HG03469 (cell line): ENCODE data around the gene UFL1.
"Not testable (repeated sequence)": the region's sequence is repeated elsewhere in the genome, so short reads cannot be mapped to it uniquely, and the experiment has no call there.

Experiments
- ATAC-seq: cut with Tn5 transposase; IDR thresholded peaks from one replicate; pipeline ENCODE4 v1.9.1; 2021; ENCODE audit warnings: mild to moderate bottlenecking, moderate library complexity, moderate number of reproducible peaks; ENCODE audit not compliant: unreplicated experiment

The UFL1 gene

GRCh38 chr6:96521644-96522464, at the start of gene UFL1:
Gene UFL1, plus strand, starts transcription at chr6:96521806. Its CDS starts 68 bp downstream, at chr6:96521874.
- ATAC-seq = peak; percentile 95

DNA sequence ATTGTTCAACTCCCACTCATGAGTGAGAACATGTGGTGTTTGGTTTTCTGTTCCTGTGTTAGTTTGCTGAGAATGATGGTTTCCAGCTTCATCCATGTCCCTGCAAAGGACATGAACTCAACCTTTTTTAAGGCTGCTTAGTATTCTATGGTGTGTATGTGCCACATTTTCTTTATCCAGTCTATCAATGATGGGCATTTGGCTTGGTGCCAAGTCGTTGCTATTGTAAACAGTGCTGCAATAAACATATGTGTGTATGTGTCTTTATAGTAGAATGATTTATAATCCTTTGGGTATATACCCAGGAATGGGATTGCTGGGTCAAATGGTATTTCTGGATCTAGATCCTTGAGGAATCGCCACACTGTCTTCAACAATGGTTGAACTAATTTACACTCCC, 49.3 kb upstream of the UFL1 start:
- not testable (repeated sequence) for ATAC-seq

GRCh38 chr6:96478695-96479094, 42.9 kb upstream of the UFL1 start:
- ATAC-seq = no peak

DNA sequence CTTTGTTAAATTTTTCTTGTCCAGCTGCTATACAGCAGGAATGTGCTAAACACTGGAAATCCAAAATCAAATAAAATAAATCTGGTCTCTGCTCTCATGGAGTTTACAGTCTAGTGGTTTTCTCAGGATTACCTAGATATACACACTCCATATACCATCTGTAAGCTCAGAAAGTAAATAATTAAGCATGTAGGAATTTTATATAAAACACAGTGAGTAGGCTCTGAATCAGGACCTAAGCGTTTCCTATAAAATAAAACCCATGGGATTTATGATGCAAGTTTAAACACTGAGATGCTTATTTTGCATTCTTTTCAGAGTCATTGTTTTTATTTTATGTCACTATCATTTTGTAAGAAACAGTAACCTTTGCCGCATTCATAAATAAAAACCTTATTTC, 29.7 kb upstream of the UFL1 start:
- ATAC-seq = no peak

- ATAC-seq = no peak
These were observed 21.8 kb upstream of the UFL1 start for GRCh38 chr6:96499781-96500180.

DNA sequence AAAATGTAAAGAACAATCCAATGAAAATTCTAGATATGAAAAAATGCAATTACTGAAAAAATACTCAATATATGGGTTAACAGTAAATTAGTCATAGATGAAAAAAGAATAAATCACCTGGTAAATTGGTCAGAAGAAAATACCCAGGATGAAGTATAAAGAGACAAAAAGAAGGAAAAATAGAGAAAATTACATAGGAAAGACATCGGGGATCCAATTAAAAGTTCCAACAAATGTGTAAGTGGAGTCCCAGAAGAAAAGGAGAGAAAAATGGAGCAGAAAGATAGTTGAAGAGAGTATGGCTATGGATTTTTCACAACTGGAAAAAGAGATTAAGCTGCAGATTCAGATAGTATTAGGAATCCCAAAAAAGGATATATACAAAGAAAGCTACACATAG, 18.7 kb upstream of the UFL1 start:
- ATAC-seq = no peak

GRCh38 chr6:96505363-96505762, 16.2 kb upstream of the UFL1 start:
- no peak for ATAC-seq

DNA sequence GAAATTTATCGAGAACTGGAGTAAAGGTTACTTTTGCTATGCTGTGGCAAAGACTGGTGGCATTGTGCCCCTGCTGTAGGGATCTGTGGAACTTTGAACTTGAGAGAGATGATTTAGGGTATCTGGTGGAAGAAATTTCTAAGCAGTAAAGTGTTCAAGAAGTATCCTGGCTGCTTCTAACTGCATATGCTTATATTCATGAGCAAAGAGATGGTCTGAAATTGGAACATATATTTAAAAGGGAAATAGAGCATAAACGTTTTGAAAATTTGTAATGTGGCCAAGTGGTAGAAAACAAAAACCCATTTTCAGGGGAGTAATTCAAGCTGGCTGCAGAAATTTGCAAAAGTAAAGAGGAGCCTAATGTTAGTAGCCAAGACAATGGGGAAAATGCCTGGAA, 12.3 kb upstream of the UFL1 start:
- ATAC-seq = no peak

GRCh38 chr6:96520171-96521115, 1.2 kb upstream of the UFL1 start:
- ATAC-seq = no peak

GRCh38 chr6:96521306-96521643, 331 bp upstream of the UFL1 start:
- no peak for ATAC-seq

DNA sequence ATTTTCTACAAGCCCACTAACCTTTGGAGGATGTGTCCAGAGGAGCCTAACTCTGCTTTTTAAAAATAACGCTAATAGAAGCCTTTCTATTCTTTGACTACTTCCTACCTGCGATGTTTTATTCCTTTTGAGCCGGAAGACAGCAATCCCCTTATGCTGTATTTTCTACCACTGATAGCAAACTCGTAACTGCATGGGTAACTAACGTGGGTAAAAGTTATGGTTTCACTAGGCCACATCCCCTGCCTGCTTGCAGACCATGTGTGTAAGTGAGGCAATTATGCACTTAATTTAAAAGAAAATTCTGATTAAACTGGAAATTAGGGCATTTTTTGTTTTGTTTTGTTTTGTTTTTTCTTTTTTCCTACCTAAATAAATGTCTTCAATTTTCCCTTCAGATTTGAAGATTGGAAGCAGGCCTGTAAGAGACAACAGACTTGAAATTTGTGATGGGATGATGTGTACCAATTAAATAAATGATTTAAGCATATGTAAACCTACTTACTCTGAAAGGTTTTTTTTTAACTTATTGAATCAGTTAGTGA, 931 bp downstream of the UFL1 start:
- ATAC-seq = peak; percentile 26

DNA sequence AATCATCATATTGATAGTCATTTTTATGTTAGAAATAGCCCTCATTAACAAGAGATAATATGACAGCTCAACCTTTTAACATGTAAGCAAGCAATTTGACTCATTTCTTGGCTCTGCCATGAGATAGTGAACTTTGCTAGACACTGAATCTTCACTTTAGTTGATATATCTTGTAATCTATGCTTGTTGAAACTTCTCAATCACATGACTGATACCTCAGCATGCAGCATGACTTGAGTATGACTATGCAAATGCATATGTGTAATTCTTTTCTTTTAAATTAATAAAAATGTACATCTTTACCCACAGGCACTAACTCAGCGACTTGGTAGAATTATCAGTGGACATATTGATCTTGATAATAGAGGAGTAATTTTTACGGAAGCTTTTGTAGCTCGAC, 6.6 kb downstream of the UFL1 start:
- ATAC-seq = no peak

DNA sequence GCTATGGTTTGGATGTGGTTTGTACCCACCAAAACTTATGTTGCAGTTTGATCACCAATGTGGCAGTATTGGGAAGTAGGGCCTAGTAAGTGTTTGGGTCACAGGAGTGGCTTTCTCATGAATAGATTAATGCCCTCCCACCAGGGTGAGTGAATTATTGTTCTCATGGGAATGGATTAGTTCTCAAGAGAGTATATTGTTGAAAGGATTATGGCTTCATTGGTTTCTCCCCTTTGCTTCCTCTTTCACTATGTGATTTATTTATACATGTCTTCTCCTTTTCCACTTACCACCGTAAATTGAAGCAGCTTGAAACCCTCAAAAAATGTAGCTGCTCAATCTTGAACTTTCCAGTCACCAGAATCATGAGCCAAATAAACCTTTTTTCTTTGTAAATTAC, 10.8 kb downstream of the UFL1 start:
- ATAC-seq = peak; percentile 51

DNA sequence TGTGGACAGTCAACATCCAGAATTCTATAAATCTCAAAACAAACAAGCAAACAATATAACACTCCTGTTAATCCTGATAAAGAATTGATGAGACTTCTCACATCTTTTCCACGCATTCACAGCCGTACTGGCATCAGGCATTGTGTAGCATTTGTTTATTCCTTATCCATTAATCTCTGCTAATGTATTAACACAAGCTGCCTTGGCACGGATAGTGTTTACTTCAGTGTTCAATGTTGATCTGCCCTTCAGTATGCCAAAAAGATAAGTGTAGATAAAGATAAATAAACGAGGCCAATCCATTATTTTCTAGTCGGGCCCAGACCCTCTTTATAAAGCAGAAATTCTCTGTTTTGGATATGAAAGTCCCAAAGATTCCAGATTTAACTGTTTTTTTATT, 16.1 kb downstream of the UFL1 start:
- no peak for ATAC-seq

DNA sequence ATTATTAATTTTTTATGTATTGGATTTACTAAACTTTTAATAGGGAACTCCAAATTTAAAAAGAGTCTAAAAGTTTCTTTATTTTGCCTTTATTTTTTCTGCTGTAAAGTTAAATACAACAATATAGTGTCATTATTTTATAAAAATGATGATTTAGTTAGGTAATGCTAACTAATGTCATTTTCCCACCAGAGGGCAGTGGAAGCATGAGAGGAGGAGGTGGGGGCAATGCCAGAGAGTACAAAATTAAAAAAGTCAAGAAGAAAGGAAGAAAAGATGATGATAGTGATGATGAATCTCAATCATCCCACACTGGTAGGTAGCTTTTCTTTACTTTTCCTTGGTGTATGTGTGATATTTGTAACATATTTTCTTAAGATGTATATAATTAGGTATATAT, 21.1 kb downstream of the UFL1 start:
- ATAC-seq = no peak

DNA sequence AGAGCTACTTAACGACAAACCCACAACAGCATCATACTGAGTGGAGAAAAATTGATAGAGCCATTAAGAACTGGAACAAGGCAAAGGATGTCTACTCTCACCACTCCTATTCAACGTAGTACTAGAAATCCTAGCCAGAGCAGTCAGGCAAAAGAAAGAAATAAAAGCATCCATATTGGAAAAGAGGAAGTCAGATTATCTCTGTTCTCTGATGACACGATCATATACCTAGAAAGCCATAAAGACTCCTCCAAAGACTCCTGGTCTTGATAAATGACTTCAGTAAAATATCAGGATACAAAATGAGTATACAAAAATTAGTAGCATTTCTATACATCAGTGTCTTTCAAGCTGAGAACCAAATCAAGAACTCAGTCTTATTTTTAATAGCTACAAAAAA, 24.3 kb downstream of the UFL1 start:
- ATAC-seq = no peak

GRCh38 chr6:96547654-96548053, 26.0 kb downstream of the UFL1 start:
- ATAC-seq = no peak

- ATAC-seq = no peak
These were observed 33.0 kb downstream of the UFL1 start for GRCh38 chr6:96554558-96554957.

DNA sequence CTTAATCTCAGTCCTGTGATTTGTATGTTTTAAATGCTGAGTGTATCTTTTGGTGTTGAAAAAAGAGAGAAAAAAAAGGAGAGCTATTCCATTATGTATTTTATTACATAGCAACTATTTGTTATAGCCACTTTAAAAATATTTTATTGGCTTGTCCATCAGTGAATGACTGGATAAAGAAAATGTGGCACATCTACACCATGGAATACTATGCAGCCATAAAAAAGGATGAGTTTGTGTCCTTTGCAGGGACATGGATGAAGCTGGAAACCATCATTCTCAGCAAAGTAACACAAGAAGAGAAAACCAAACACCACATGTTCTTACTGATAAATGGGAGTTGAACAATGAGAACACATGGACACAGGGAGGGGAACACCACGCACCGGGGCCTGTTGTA, 38.1 kb downstream of the UFL1 start:
- not testable (repeated sequence) for ATAC-seq

DNA sequence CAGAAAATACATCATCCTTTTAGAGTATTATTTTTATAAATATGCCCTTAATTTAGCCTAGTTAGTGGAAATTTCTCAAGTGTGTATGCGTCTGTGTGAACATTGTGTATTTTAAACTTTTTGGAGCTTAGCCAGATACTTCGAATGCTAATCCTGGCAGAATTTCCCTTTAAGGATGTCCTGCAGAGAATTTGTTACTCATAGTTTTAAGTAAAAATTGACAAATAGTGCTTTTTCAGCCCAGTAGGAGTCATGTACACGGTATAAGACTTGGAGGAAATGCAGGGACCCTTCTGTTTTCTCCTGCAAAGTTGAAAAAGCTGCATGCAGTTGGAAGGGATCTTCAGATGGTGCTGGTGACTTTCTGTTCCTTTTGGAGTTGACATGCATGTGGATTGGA, 41.3 kb downstream of the UFL1 start, which contains the start of gene FHL5:
TSS of gene FHL5 (plus strand) at position 243 of the 400 bp plus-strand sequence. CDS start 40,486 bp downstream, outside the sequence.
- ATAC-seq = no peak

GRCh38 chr6:96563853-96564252, 42.2 kb downstream of the UFL1 start:
- ATAC-seq = no peak

DNA sequence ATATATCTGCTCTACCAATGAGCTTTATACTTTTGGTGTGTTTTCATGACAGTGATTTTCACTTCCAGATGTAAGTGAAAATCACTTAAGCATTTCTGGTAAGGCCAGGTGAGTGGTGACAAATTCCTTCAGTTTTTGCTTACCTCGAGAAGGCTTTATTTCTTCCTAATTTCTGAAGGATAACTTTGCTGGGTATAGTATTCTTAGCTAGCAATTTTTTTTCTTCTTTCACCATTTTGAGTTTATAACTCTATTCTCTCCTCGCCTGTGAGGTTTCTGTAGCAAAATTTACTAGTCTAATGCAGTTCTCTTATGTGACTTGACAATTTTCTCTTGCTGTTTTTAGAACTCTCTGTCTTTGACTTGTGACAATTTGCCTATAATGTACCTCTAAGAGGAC, 48.4 kb downstream of the UFL1 start:
- no peak for ATAC-seq
